Fibroblast of lung (primary cell): Measurements from ENCODE around the gene DNAJB13. TPM values are rescaled to one million over a fixed set of nuclear protein-coding genes. Genes with fewer than 3 reads are reported as not detected.

Experiments
- DNase-seq, 2 donors: peaks; one replicate each; pipeline versions ENCODE4 v3.0.0 to v3.0.0-alpha.2; 2010; ENCODE audit warnings: low read depth in 2 of 2
- H2AFZ ChIP-seq: 2 replicates; pipeline ENCODE4 v1.5.1; 2012; ENCODE audit warnings: low read length, control low read depth, inconsistent platforms
- H3K27ac ChIP-seq: 2 replicates; pipeline ENCODE4 v1.5.1; 2011; ENCODE audit warnings: low read length, control low read depth; ENCODE audit not compliant: insufficient read depth
- H3K27me3 ChIP-seq: 2 replicates; pipeline ENCODE4 v1.5.1; 2011; ENCODE audit warnings: mild to moderate bottlenecking, low read length; ENCODE audit not compliant: control insufficient read depth, insufficient read depth
- H3K36me3 ChIP-seq: 2 replicates; pipeline ENCODE4 v1.5.1; 2011; ENCODE audit warnings: low read length; ENCODE audit not compliant: control insufficient read depth, insufficient read depth
- H3K4me1 ChIP-seq: 2 replicates; pipeline ENCODE4 v1.5.1; 2011; ENCODE audit warnings: low read length; ENCODE audit not compliant: control insufficient read depth, insufficient read depth; ENCODE audit errors: extremely low read depth
- H3K4me2 ChIP-seq: 2 replicates; pipeline ENCODE4 v1.5.1; 2011; ENCODE audit warnings: low read length, control low read depth; ENCODE audit not compliant: insufficient read depth; ENCODE audit errors: extremely low read depth
- H3K4me3 ChIP-seq, 4 experiments: fragments of 200-600 bp in 1 of 4; sonication (generic) in 1 of 4; replicated peaks in 1 of 4; 2 replicates each; pipeline ENCODE4 v1.5.1; 2011 to 2016; ENCODE audit warnings: low read length in 4 of 4, low read depth in 3 of 4, mild to moderate bottlenecking in 3 of 4, control low read depth in 2 of 4, inconsistent platforms in 1 of 4, mixed read lengths in 1 of 4; ENCODE audit not compliant: insufficient read depth in 1 of 4; ENCODE audit errors: control extremely low read depth in 1 of 4
- H3K79me2 ChIP-seq: 2 replicates; pipeline ENCODE4 v1.5.1; 2012; ENCODE audit warnings: mild to moderate bottlenecking, low read length, inconsistent platforms; ENCODE audit not compliant: control insufficient read depth, insufficient read depth
- H3K9ac ChIP-seq: 2 replicates; pipeline ENCODE4 v1.5.1; 2011; ENCODE audit warnings: mild to moderate bottlenecking, low read length, control low read depth; ENCODE audit not compliant: insufficient read depth
- H3K9me3 ChIP-seq: 2 replicates; pipeline ENCODE4 v1.5.1; 2012; ENCODE audit warnings: low read depth, low read length; ENCODE audit not compliant: control insufficient read depth, insufficient read depth
- H4K20me1 ChIP-seq: 2 replicates; pipeline ENCODE4 v1.5.1; 2011; ENCODE audit warnings: low read length; ENCODE audit not compliant: control insufficient read depth, insufficient read depth; ENCODE audit errors: extremely low read depth
- EZH2 ChIP-seq: IDR thresholded peaks from 2 replicates; pipeline ENCODE4 v1.5.1; 2012; ENCODE audit warnings: low read length, control low read depth, mild to moderate bottlenecking; ENCODE audit errors: missing control alignments
- polyA plus RNA-seq, 2 donors: library from polyadenylated mRNA; depleted of rRNA in 1 of 2; stranded (reverse) in 1 of 2; unstranded in 1 of 2; fragments of >200 nt; gene quantifications; 2 replicates each; pipeline ENCODE4 v1.2.1, GENCODE V29; 2011 to 2012; ENCODE audit warnings: missing spikeins in 1 of 2
- total RNA-seq: library from RNA; depleted of rRNA; stranded (reverse); fragments of >200 nt; gene quantifications from 2 replicates; pipeline ENCODE4 v1.2.1, GENCODE V29; 2014
- TF ChIP-seq, protein P1 (sequence below), 2 donors: IDR thresholded peaks in 1 of 2; conservative IDR thresholded peaks in 1 of 2; 1 replicate in 1 of 2; 2 replicates in 1 of 2; pipeline ENCODE4 v1.5.1; 2011 to 2012; ENCODE audit warnings: low read length in 2 of 2, control low read depth in 1 of 2, inconsistent platforms in 1 of 2, low read depth in 1 of 2, mild to moderate bottlenecking in 1 of 2

The DNAJB13 gene
- total and polyA plus RNA-seq, 2 donors (not counting 1 experiment from before 2014, with no cell fraction given) = 0.10 to 0.17 TPM

DNA sequence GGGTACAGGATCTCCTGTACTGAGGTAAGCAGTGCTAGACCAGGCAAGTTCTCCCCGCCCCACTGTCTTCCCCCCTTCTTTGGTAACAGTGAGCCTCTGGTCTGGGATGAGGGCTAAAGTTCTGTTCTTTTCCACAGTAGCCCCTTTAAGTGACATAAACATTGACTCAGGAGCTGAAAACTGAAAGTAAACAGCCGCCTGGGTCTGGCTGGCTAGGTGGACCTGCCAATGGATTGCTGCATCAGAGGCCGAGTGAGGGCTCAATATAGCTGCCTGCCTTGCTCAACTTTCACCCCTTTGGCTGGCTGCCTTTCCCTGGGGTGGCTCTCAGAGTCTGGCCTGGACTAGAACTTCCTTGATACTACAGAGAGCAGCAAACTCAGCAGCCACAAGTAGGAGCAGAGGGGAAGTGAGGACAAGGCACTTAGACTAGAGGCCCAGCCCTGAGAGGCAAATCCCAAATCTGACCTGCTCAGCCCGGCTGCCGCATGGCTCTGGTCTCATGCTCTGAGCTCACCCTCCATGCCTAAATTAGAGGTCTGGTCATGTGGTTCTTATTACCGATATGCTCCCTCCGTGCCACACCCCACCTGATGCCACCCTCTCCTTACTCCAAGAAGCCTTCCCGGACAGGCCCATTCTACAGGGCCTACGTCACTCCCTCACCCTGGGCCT, 67.6 kb downstream of the DNAJB13 start:
- no peaks in the 10 kb centered on the region for H3K27me3 ChIP-seq
- H4K20me1 ChIP-seq = no peaks in the 10 kb centered on the region
- no peak overlapping the region for H3K9ac ChIP-seq
- no peak for TF ChIP-seq EZH2
- TF ChIP-seq, protein P1, sequence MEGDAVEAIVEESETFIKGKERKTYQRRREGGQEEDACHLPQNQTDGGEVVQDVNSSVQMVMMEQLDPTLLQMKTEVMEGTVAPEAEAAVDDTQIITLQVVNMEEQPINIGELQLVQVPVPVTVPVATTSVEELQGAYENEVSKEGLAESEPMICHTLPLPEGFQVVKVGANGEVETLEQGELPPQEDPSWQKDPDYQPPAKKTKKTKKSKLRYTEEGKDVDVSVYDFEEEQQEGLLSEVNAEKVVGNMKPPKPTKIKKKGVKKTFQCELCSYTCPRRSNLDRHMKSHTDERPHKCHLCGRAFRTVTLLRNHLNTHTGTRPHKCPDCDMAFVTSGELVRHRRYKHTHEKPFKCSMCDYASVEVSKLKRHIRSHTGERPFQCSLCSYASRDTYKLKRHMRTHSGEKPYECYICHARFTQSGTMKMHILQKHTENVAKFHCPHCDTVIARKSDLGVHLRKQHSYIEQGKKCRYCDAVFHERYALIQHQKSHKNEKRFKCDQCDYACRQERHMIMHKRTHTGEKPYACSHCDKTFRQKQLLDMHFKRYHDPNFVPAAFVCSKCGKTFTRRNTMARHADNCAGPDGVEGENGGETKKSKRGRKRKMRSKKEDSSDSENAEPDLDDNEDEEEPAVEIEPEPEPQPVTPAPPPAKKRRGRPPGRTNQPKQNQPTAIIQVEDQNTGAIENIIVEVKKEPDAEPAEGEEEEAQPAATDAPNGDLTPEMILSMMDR (conservative IDR thresholded peaks at IDR 0.05 in 1 of 2, IDR thresholded peaks at IDR 0.05 in 1 of 2; ENCODE audit: low read depth in 1 of 2, low read length in 2 of 2) = no peak
- peak overlapping the region; percentile 33 for H3K4me2 ChIP-seq
- no peaks in the 10 kb centered on the region for H3K36me3 ChIP-seq
- no peak overlapping the region for H3K4me3 ChIP-seq
- H3K79me2 ChIP-seq = no peaks in the 10 kb centered on the region
- H3K4me1 ChIP-seq = peaks cover 12% of the 10 kb centered on the region
- no peak overlapping the region for H2AFZ ChIP-seq
- no peaks in the 10 kb centered on the region for H3K9me3 ChIP-seq
- DNase-seq = peak; percentile 56 to 97
- peak overlapping the region; percentile 37 for H3K27ac ChIP-seq

DNA sequence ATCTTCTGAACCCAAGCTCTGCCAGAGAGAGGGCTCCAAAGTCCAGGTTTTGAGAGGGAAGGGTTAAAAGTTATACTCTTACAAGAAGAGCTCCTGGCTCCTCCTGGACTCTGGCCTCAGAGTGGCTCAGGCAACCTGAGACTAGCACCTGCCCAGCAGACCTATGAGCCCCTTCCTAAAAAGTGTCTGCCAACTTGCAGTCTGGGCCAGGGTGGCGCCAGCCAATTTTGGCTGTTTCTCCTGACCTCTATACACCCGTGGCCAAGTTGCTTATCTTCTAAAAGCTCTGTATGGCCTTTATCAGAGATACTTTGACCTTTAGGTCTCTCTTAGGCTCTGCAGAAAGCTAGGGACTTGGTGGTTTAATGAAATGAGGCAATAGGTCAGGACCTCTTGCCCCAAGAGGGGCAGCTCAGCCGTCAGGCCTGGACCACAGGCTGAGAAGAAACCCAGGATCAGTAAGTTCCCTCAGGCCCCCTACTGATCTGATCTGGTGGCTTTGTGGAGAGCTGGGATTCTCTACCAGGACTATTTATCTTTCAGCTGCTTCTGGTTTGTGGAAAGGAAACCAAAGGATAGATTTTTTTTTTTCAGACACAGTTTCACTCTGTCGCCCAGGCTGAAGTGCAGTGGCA, 68.4 kb downstream of the DNAJB13 start:
- Histone ChIP-seq H3K27ac (peak overlapping the region; percentile 37), H3K79me2 (no peaks in the 10 kb centered on the region), H3K4me3 (no peak overlapping the region), H3K4me1 (peaks cover 12% of the 10 kb centered on the region), H3K36me3 (no peaks in the 10 kb centered on the region), H3K9ac (no peak overlapping the region), H3K27me3 (no peaks in the 10 kb centered on the region), H4K20me1 (no peaks in the 10 kb centered on the region), H2AFZ (no peak overlapping the region), H3K9me3 (no peaks in the 10 kb centered on the region), H3K4me2 (no peak overlapping the region)
- peak in 1 of 2 donors; percentile 3 for DNase-seq
- TF ChIP-seq, protein P1 (conservative IDR thresholded peaks at IDR 0.05 in 1 of 2, IDR thresholded peaks at IDR 0.05 in 1 of 2; ENCODE audit: low read depth in 1 of 2, low read length in 2 of 2) = no peak
- no peak for TF ChIP-seq EZH2

DNA sequence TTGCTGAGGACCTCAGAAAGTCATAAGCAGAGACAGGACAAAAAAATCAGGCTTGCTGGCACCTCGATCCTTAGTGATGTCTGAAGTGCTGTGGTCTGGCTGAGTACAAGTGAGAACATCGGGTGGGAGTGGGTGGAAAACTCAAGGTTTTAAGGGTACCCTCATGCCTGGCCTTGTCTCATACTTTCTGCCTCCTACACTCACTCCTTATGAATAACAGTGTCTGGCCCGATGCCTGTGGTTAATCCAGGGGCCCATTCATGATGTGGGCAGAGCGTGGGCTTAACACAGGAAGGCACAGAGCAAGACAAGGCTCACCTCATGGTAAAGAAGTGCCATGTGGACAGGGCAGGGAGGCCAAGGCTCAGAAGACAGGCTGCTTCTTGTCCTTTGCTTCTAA, 69.0 kb downstream of the DNAJB13 start:
- Histone ChIP-seq H3K4me2 (no peak overlapping the region), H3K9me3 (no peaks in the 10 kb centered on the region), H3K27ac (no peak overlapping the region), H3K9ac (no peak overlapping the region), H3K4me1 (peaks cover 15% of the 10 kb centered on the region), H3K36me3 (no peaks in the 10 kb centered on the region), H3K27me3 (no peaks in the 10 kb centered on the region), H3K4me3 (no peak overlapping the region), H2AFZ (no peak overlapping the region), H4K20me1 (no peaks in the 10 kb centered on the region), H3K79me2 (no peaks in the 10 kb centered on the region)
- TF ChIP-seq, protein P1 (conservative IDR thresholded peaks at IDR 0.05 in 1 of 2, IDR thresholded peaks at IDR 0.05 in 1 of 2; ENCODE audit: low read depth in 1 of 2, low read length in 2 of 2) = no peak
- TF ChIP-seq EZH2 = no peak
- peak in 1 of 2 donors; percentile 71 for DNase-seq
